HL-60/S4 treated with retinoic acid at 250 ng/mL for 4 days and 3 days (cell line): ENCODE data around the gene GPR4.

Experiments used
- in situ Hi-C: fragments of 300-500 bp; cut with MboI; formaldehyde crosslinking; loops from 2 replicates; pipeline ENCODE4 v1.7.0; 2022; ENCODE audit warnings: low sequenced_read_pairs

GPR4 gene

GRCh38 chr19:45590300-45591003 lies 11.6 kb downstream of the GPR4 start:
- in situ Hi-C loops: no loop called here

- in situ Hi-C loops: no loop called here
Observed at GRCh38 chr19:45589768-45590167, 12.2 kb downstream of the GPR4 start.

GRCh38 chr19:45587873-45588272 lies 14.1 kb downstream of the GPR4 start:
- in situ Hi-C loops: no loop called here

- in situ Hi-C loops: no loop called here
Observed at GRCh38 chr19:45585158-45585577, 16.8 kb downstream of the GPR4 start.

GRCh38 chr19:45584332-45585157 lies 17.5 kb downstream of the GPR4 start, which contains the start of gene OPA3:
Gene OPA3, minus strand, starts transcription at chr19:45584802. Its CDS starts 38 bp downstream, at chr19:45584764.
- in situ Hi-C loops: no loop called here

- in situ Hi-C loops: no loop called here
Observed at GRCh38 chr19:45581576-45581975, 20.4 kb downstream of the GPR4 start.

- in situ Hi-C loops: no loop called here
Observed at GRCh38 chr19:45578861-45579260, 23.2 kb downstream of the GPR4 start.

GRCh38 chr19:45577111-45577905 lies 24.7 kb downstream of the GPR4 start:
- in situ Hi-C loops: no loop called here

GRCh38 chr19:45576682-45577081 lies 25.3 kb downstream of the GPR4 start:
- in situ Hi-C loops: no loop called here

- in situ Hi-C loops: no loop called here
Observed at GRCh38 chr19:45575216-45575615, 26.8 kb downstream of the GPR4 start.

GRCh38 chr19:45574526-45574925 lies 27.5 kb downstream of the GPR4 start:
- in situ Hi-C loops: no loop called here

GRCh38 chr19:45571457-45572220 lies 30.4 kb downstream of the GPR4 start:
- in situ Hi-C loops: no loop called here

- in situ Hi-C loops: no loop called here
Observed at GRCh38 chr19:45569619-45570421, 32.2 kb downstream of the GPR4 start.

- in situ Hi-C loops: no loop called here
Observed at GRCh38 chr19:45568732-45569131, 33.3 kb downstream of the GPR4 start.

- in situ Hi-C loops: no loop called here
Observed at GRCh38 chr19:45567609-45568008, 34.4 kb downstream of the GPR4 start.

- in situ Hi-C loops: no loop called here
Observed at GRCh38 chr19:45564131-45564780, 37.8 kb downstream of the GPR4 start.

- in situ Hi-C loops: no loop called here
Observed at GRCh38 chr19:45560686-45561085, 41.3 kb downstream of the GPR4 start.

- in situ Hi-C loops: no loop called here
Observed at GRCh38 chr19:45560038-45560437, 42.0 kb downstream of the GPR4 start.

GRCh38 chr19:45558399-45558878 lies 43.6 kb downstream of the GPR4 start:
- in situ Hi-C loops: no loop called here
